ENCODE results near the gene ZNF346. TPM values are rescaled to one million over a fixed set of nuclear protein-coding genes. Genes with fewer than 3 reads are reported as not detected.

The ZNF346 gene, protein sequence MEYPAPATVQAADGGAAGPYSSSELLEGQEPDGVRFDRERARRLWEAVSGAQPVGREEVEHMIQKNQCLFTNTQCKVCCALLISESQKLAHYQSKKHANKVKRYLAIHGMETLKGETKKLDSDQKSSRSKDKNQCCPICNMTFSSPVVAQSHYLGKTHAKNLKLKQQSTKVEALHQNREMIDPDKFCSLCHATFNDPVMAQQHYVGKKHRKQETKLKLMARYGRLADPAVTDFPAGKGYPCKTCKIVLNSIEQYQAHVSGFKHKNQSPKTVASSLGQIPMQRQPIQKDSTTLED
- total RNA-seq = 12.3 and 13.8 TPM in 2 replicates

DNA sequence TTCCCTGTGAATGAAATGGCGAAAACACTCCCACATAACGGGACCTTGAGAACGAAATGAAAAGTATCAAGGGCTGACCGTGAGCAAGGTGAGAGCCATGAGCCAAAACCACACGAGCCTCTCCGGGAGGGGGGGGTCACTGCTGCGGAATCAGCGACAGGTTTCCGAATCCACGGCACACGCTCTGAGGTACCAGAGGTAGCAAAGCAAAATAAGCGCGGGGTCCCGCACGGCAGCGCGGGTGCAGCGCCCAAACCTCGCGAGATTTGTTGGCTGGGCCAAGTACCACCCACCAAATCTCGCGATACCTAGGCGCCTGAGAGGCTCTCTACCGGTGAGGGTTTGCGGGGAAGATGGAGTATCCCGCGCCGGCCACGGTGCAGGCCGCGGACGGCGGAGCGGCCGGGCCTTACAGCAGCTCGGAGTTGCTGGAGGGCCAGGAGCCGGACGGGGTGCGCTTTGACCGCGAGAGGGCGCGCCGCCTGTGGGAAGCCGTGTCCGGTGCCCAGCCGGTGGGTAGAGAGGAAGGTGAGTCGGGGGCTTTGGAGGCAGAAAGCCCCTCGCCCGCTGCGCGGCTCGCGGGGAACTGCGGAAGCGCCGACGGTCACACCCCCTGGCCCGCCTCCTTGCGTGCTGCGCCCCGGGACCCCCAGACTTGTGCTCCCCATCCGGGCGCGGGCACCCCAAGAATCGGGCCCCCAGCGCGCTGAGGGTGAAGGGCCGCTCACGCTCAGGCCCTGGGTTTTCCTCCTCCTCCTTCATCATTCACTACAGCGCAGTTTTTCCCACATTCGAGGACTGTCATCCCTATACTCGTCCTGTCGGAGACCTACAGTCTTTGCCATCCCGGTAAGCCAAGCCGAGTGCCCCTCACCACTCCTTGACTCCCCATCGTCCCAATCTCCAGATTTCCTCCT is at the start of gene ZNF346:
ZNF346 (plus strand) TSS at position 311 of the 917 bp plus-strand sequence; CDS start at position 354, 43 bp downstream.

DNA sequence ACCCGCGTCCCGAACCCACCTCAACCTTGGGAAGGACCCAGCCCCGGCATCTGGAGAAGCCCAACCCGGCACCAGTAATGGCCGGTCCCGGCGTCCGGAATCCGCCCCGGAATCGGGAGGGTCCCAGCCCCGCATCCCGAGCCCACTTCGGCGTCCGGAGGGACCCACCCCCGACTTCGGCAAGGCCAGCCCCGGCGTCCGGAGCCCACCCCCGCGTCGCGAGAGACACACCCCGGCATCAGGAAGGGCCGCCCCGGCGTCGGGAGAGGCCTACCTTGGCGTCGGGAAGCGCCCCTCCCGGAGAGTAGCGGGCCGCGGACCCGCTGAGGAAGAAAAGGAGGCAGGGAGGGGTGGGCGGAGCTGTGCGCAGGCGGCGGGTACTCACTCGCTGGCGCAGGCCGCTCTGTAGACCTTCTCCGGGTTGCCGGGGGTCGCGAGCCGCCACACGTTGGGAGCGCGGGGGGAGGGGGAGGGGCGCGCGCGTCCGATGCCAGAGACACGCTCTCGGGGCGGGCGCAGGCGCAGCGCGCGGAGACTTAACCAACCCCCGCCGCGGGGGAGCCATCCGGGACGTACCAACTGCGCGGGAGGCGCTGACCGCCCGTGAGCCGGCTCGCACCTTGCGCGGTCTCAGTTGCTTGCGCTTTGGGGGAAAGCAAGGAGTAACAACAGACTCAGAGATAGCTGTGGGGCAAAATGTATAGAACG is 16.1 kb upstream of the ZNF346 start, which contains the start of gene UIMC1:
UIMC1 (minus strand) TSS at position 515 of the 708 bp plus-strand sequence. CDS start 24,164 bp downstream, outside the sequence.

DNA sequence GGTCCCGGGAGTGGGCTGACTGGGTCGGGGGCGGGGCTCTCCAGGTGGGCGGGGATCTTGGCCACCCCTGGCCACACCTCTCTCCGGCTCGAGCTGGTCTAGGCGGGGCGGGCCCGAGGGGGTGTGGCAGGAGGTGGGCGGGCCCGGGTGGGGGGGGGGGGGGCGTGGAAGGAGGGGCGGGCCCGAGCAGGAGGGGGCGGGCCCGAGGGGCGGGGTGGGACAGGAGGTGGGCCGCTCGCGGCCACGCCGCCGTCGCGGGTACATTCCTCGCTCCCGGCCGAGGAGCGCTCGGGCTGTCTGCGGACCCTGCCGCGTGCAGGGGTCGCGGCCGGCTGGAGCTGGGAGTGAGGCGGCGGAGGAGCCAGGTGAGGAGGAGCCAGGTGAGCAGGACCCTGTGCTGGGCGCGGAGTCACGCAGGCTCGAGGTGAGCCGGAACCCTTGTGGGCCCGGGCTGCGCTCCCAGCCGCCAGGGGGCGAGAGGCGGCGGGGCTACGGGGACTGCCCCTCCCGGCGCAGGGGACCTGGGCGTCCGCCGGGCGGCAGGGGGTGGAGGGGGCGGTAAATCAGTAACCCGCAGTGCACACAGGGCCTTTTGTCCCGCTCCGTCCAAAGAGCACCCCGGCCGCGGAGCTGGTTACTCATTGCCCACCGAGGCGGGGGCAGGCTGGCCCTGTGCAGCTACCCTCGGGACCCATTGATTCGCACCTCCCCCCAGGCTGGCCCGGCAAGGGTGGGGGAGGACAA is 64.3 kb downstream of the ZNF346 start, which contains the start of gene FGFR4:
FGFR4 (plus strand) TSS at position 262 of the 744 bp plus-strand sequence. CDS start 2,688 bp downstream, outside the sequence.

Other genes with a start within 250 kb of the ZNF346 start
- gene UNC5A, start 212.1 kb upstream of the ZNF346 start, total RNA-seq = under 0.01 TPM in 1 of 2 replicates, not detected in the other
- gene HK3, start 123.3 kb upstream of the ZNF346 start, total RNA-seq = not detected in 2 replicates
- gene UIMC1, start 15.9 kb upstream of the ZNF346 start, total RNA-seq = 24.3 and 29.3 TPM in 2 replicates
- 2.2 and 19.8 TPM in 2 replicates for gene FGFR4, start 64.2 kb downstream of the ZNF346 start, total RNA-seq
- gene NSD1, start 111.1 kb downstream of the ZNF346 start, total RNA-seq = 31.0 and 37.5 TPM in 2 replicates